Colon (tissue), 2 donors: ENCODE results near the gene TTBK1.

Source experiments
- FAIRE-seq: peaks from 2 replicates; lab custom pipeline; 2012; peaks lifted over from hg19 to GRCh38; lab: Jason Lieb, UNC
- donor health status: control.
- donor health status: control.

Gene TTBK1

DNA sequence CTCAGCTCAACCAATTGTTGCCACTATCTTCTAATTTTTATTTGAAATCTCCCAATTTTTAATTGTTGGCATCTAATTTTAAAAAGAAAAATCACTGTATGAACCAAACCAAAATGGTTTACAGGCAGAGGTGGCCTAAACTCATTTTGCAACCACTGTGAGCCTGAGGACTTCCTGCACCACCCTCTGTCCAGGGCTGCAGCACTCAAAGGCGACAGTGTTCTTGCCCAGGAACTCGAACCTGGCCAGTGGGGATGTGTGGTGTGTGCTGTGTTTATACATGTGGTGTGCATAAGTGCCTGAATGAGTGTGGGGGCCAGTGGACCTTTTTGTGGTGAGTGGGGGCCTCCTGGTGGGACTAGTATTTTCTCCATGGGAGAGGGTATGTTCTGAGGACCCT, 30.4 kb downstream of the TTBK1 start:
- no peak for FAIRE-seq

GRCh38 chr6:43274127-43274915, 31.0 kb downstream of the TTBK1 start:
- no peak for FAIRE-seq

DNA sequence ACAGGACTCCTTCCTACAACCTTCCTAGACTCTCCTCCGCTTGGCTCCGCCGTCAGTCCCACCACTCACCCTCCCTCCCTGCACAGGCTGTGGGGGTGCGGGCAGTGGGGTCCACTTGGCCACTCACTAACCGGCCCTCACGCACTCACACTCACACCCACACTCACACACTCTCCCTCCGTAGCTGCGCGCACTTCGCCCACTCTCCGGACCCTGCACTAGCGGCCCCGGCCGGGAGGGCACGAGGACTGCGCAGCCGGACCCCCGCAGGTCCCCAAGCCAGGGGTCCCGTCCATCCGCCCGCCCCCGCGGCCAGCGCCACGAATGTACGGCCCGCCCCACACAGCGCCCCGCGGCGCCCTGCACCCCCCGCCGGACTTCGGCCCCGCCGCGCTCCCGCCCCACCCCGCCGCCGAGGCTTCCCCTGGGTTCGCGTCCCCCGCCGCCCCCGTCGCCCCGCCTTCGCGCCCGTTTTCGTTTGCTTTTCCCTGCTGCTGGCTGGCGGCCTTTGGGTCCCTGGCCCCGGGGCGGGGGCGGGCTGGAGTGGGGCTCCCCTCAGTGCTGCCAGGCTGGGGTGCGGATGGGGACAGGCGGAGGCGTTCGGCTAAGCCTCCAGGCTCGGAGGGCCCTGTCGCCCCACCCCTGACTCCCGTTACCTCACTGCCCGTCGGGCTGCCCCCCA, 31.8 kb downstream of the TTBK1 start:
- FAIRE-seq: no peak

- no peak for FAIRE-seq
Observed at GRCh38 chr6:43275801-43276576, 32.7 kb downstream of the TTBK1 start.

- no peak for FAIRE-seq
Observed at GRCh38 chr6:43276577-43277305, 33.5 kb downstream of the TTBK1 start.

DNA sequence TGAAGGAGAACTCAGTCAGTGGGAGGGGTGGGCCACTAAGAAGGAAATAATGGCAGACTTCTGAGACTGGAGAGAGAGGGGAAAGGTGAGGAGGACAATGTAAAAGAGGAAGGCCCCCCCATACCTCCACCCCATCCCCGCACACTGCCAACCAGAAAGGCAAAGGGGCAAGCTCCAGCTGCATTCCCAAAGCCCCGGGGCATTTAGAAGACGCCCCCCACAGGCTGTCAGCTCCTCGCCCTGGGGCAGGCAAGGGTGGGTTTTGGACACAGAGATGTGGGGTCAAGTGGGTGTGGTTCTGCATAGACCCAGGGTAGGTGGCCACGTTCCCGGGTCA, 34.0 kb downstream of the TTBK1 start:
- no peak for FAIRE-seq

GRCh38 chr6:43277643-43278523, 34.6 kb downstream of the TTBK1 start:
- FAIRE-seq: no peak

- no peak for FAIRE-seq
Observed at GRCh38 chr6:43278524-43279078, 35.3 kb downstream of the TTBK1 start.

DNA sequence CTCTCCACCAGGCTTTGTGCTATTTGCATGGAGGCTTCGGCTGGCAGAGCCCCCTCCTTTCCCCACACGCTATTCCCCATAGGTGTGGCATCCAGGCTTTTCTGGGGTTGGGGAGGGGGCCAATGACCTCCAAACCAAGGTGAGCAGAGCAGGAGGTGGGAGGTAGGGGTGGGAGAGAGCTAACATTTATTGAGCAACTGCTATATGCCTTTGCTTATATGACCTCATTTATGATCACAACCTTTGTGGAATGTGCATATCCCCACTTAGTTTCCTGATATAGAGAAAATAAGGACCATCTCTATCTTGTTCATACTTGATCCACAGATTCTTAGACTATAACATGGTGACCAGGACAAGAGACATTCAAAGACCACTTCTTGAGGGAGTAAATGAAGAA, 37.0 kb downstream of the TTBK1 start:
- no peak for FAIRE-seq

GRCh38 chr6:43282060-43282459, 38.8 kb downstream of the TTBK1 start:
- FAIRE-seq: no peak

DNA sequence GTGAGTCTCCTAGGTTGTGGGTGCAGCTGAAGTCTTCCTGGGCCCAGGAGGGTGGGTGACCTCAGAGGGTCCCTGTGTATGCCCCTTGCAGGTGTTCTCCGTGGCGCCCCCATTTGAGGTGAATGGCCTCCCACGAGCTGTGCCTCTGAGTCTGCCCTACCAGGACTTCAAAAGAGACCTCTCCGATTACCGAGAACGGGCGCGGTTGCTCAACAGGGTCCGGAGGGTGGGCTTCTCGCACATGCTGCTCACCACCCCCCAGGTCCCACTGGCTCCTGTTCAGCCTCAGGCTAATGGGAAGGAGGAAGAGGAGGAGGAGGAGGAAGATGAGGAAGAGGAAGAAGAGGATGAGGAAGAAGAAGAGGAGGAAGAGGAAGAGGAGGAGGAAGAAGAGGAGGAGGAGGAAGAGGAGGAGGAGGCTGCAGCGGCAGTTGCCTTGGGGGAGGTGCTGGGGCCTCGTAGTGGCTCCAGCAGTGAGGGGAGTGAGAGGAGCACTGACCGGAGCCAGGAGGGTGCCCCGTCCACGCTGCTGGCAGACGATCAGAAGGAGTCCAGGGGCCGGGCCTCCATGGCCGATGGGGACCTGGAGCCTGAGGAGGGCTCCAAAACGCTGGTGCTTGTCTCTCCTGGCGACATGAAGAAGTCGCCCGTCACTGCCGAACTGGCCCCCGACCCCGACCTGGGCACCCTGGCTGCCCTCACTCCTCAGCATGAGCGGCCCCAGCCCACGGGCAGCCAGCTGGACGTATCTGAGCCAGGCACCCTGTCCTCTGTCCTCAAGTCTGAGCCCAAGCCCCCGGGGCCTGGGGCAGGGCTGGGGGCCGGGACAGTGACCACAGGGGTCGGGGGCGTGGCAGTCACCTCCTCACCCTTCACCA, 39.6 kb downstream of the TTBK1 start:
- no peak for FAIRE-seq

DNA sequence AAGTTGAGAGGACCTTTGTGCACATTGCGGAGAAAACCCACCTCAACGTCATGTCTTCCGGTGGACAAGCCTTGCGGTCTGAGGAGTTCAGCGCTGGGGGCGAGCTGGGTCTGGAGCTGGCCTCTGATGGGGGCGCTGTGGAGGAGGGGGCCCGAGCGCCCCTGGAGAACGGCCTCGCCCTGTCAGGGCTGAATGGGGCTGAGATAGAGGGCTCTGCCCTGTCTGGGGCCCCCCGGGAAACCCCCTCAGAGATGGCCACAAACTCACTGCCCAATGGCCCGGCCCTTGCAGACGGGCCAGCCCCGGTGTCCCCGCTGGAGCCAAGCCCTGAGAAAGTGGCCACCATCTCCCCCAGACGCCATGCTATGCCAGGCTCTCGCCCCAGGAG, 40.2 kb downstream of the TTBK1 start:
- no peak for FAIRE-seq

DNA sequence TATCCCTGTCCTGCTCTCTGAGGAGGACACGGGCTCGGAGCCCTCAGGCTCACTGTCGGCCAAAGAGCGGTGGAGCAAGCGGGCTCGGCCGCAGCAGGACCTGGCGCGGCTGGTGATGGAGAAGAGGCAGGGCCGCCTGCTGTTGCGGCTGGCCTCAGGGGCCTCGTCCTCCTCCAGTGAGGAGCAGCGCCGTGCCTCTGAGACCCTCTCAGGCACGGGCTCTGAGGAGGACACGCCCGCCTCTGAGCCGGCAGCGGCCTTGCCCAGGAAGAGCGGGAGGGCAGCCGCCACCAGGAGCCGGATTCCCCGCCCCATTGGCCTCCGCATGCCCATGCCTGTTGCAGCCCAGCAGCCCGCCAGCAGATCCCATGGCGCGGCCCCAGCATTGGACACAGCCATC, 40.6 kb downstream of the TTBK1 start:
- FAIRE-seq: no peak

- no peak for FAIRE-seq
Observed at GRCh38 chr6:43284991-43285781, 41.9 kb downstream of the TTBK1 start.

GRCh38 chr6:43285832-43286231, 42.6 kb downstream of the TTBK1 start:
- FAIRE-seq: no peak

GRCh38 chr6:43286456-43286979, 43.2 kb downstream of the TTBK1 start:
- no peak for FAIRE-seq

DNA sequence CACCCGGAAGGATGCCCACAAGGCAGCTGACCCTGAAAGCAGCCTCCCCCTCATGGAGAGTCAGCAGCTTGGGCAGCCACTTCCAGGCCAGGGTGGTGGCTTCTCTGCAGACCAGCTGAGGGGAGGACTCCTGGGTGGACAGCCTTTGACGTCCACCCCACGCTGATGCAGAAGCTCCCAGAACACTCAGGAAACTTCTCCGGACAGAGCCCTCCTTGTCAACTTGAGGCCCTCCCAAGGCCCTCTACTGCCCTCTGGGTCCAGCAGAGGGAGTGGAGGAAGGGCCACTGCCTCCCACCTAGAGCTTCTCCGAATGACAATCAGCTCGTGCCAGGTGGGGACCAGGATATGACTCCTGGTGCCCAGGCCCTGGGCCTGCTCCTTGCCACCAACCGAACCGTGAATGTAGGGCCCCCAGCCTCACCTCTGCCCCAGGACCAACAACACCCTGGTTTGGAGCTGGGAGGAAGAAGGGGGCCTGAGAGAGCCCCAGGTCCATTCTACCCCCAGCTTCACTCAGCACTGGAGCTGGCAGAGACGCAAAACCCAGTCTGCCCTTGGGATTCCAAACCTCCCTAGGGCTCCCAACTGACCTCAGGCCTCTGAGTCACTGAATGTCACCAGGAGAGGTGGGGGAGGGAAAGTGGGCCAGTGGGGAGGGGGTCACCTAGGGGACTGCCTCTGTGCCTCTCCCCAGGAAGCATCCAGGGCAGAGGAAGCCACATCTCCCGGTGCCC, 43.9 kb downstream of the TTBK1 start:
- no peak for FAIRE-seq
